ENCODE data around the gene EBF3.

Gene EBF3

GRCh38 chr10:129914153-129914855, 49.8 kb downstream of the EBF3 start:
- DNase-seq (ENCODE audit: low read depth in 2 of 2, low spot score in 1 of 2), result no peak

- no peak for DNase-seq (ENCODE audit: low read depth in 2 of 2, low spot score in 1 of 2)
Observed at GRCh38 chr10:129912986-129913695, 50.9 kb downstream of the EBF3 start.

GRCh38 chr10:129912166-129912917, 51.7 kb downstream of the EBF3 start:
- no peak for DNase-seq (ENCODE audit: low read depth in 2 of 2, low spot score in 1 of 2)

- no peak for DNase-seq (ENCODE audit: low read depth in 2 of 2, low spot score in 1 of 2)
Observed at GRCh38 chr10:129911451-129912165, 52.5 kb downstream of the EBF3 start.

- DNase-seq (ENCODE audit: low read depth in 2 of 2, low spot score in 1 of 2), result no peak
Observed at GRCh38 chr10:129910861-129911260, 53.2 kb downstream of the EBF3 start.

- DNase-seq (ENCODE audit: low read depth in 2 of 2, low spot score in 1 of 2), result no peak
Observed at GRCh38 chr10:129909531-129910256, 54.4 kb downstream of the EBF3 start.

- DNase-seq (ENCODE audit: low read depth in 2 of 2, low spot score in 1 of 2), result no peak
Observed at GRCh38 chr10:129909080-129909479, 55.0 kb downstream of the EBF3 start.

- no peak for DNase-seq (ENCODE audit: low read depth in 2 of 2, low spot score in 1 of 2)
Observed at GRCh38 chr10:129908406-129908805, 55.7 kb downstream of the EBF3 start.

GRCh38 chr10:129905553-129905952, 58.5 kb downstream of the EBF3 start:
- no peak for DNase-seq (ENCODE audit: low read depth in 2 of 2, low spot score in 1 of 2)

- DNase-seq (ENCODE audit: low read depth in 2 of 2, low spot score in 1 of 2), result no peak
Observed at GRCh38 chr10:129904323-129904722, 59.8 kb downstream of the EBF3 start.

GRCh38 chr10:129901389-129902006, 62.6 kb downstream of the EBF3 start:
- no peak for DNase-seq (ENCODE audit: low read depth in 2 of 2, low spot score in 1 of 2)

- no peak for DNase-seq (ENCODE audit: low read depth in 2 of 2, low spot score in 1 of 2)
Observed at GRCh38 chr10:129900825-129901224, 63.2 kb downstream of the EBF3 start.

- no peak for DNase-seq (ENCODE audit: low read depth in 2 of 2, low spot score in 1 of 2)
Observed at GRCh38 chr10:129899276-129900130, 64.6 kb downstream of the EBF3 start.

GRCh38 chr10:129898706-129899268, 65.3 kb downstream of the EBF3 start:
- no peak for DNase-seq (ENCODE audit: low read depth in 2 of 2, low spot score in 1 of 2)

GRCh38 chr10:129897871-129898626, 66.0 kb downstream of the EBF3 start:
- no peak for DNase-seq (ENCODE audit: low read depth in 2 of 2, low spot score in 1 of 2)

- DNase-seq (ENCODE audit: low read depth in 2 of 2, low spot score in 1 of 2), result no peak
Observed at GRCh38 chr10:129896860-129897200, 67.2 kb downstream of the EBF3 start.

- no peak for DNase-seq (ENCODE audit: low read depth in 2 of 2, low spot score in 1 of 2)
Observed at GRCh38 chr10:129896136-129896859, 67.8 kb downstream of the EBF3 start.

- DNase-seq (ENCODE audit: low read depth in 2 of 2, low spot score in 1 of 2), result no peak
Observed at GRCh38 chr10:129895811-129896135, 68.3 kb downstream of the EBF3 start.
